Measurements from ENCODE around the gene RSPRY1.
"Not testable (repeated sequence)": the region's sequence is repeated elsewhere in the genome, so short reads cannot be mapped to it uniquely, and the experiment has no call there.

RSPRY1 gene

GRCh38 chr16:57186872-57187854 lies 1.0 kb downstream of the RSPRY1 start:
- no peak for DNase-seq (ENCODE audit: extremely low read depth, low read depth)
- no peak; the same call in 1 of the 2 replicates for TF ChIP-seq CTCF (IDR thresholded peaks at IDR 0.05; ENCODE audit: low read depth, low read length)

- not testable (repeated sequence) for DNase-seq (ENCODE audit: extremely low read depth, low read depth)
These were observed 2.0 kb downstream of the RSPRY1 start for GRCh38 chr16:57187902-57188710.

GRCh38 chr16:57188711-57189002 lies 2.5 kb downstream of the RSPRY1 start:
- DNase-seq (ENCODE audit: extremely low read depth, low read depth) = no peak
- TF ChIP-seq CTCF (IDR thresholded peaks at IDR 0.05; ENCODE audit: low read depth, low read length) = no peak

- DNase-seq (ENCODE audit: extremely low read depth, low read depth) = not testable (repeated sequence)
These were observed 3.4 kb downstream of the RSPRY1 start for GRCh38 chr16:57189527-57189926.

GRCh38 chr16:57190136-57190535 lies 4.0 kb downstream of the RSPRY1 start:
- no peak for DNase-seq (ENCODE audit: extremely low read depth, low read depth)
- no peak for TF ChIP-seq CTCF (IDR thresholded peaks at IDR 0.05; ENCODE audit: low read depth, low read length)

GRCh38 chr16:57191056-57191571 lies 5.0 kb downstream of the RSPRY1 start:
- no peak for DNase-seq (ENCODE audit: extremely low read depth, low read depth)
- TF ChIP-seq CTCF (IDR thresholded peaks at IDR 0.05; ENCODE audit: low read depth, low read length) = no peak

- TF ChIP-seq CTCF (IDR thresholded peaks at IDR 0.05; ENCODE audit: low read depth, low read length) = no peak
- no peak for DNase-seq (ENCODE audit: extremely low read depth, low read depth)
These were observed 6.0 kb downstream of the RSPRY1 start for GRCh38 chr16:57192146-57192545.
